Muscle layer of colon (tissue), 2 donors: ENCODE data around the gene ODAD4.

ENCODE experiments used
- H3K27ac ChIP-seq: one replicate; pipeline ENCODE4 v1.7.0; 2013; ENCODE audit warnings: low read depth, mild to moderate bottlenecking, low read length, moderate library complexity
- H3K27me3 ChIP-seq, 2 donors: one replicate each; pipeline ENCODE4 v1.7.0; 2013; ENCODE audit warnings: low read length in 2 of 2, mild to moderate bottlenecking in 2 of 2; ENCODE audit not compliant: insufficient read depth in 2 of 2, control insufficient read depth in 1 of 2
- H3K36me3 ChIP-seq: one replicate; pipeline ENCODE4 v1.7.0; 2013; ENCODE audit warnings: mild to moderate bottlenecking, low read length; ENCODE audit not compliant: insufficient read depth
- H3K4me1 ChIP-seq: one replicate; pipeline ENCODE4 v1.7.0; 2013; ENCODE audit warnings: mild to moderate bottlenecking, low read length; ENCODE audit not compliant: insufficient read depth
- H3K4me3 ChIP-seq, 2 donors: one replicate each; pipeline ENCODE4 v1.7.0; 2013; ENCODE audit warnings: low read length in 2 of 2, low read depth in 1 of 2, mild to moderate bottlenecking in 1 of 2, moderate library complexity in 1 of 2
- H3K9ac ChIP-seq: one replicate; pipeline ENCODE4 v1.7.0; 2013; ENCODE audit warnings: low read length
- H3K9me3 ChIP-seq: one replicate; pipeline ENCODE4 v1.7.0; 2013; ENCODE audit warnings: mild to moderate bottlenecking, low read length
- donor health status: abdominal sarcoma.
- donor health status: Adenocarcinoma of cecum.

The ODAD4 gene

GRCh38 chr17:41976142-41976768 lies 45.8 kb downstream of the ODAD4 start:
- Histone ChIP-seq H3K27me3 (no peaks in the 10 kb centered on the region), H3K4me1 (peaks cover 7% of the 10 kb centered on the region), H3K9ac (no peak overlapping the region), H3K27ac (no peak overlapping the region), H3K36me3 (peaks cover 59% of the 10 kb centered on the region), H3K9me3 (no peaks in the 10 kb centered on the region), H3K4me3 (no peak overlapping the region)

DNA sequence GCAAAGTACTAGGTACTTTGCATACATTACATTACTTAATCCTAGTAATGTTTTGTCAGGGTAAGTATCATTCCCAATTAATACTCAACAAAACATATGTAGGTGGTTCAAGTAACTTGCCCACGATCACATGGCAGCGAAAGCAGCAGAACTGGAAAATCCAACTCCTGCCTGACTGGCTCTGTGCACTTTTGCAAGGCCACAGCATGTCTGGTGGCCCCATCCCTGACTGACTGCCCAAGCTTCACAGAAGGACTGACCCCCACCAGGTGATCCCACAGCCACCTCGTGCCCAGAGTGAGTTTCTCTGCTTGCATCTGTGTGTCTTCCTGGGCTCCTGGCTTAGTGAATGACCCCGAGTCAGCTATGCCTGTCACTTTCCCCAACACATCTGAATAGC lies 47.6 kb downstream of the ODAD4 start:
- H3K4me1 ChIP-seq, result peaks cover 7% of the 10 kb centered on the region
- H3K4me3 ChIP-seq, result no peak overlapping the region
- H3K27ac ChIP-seq, result no peak overlapping the region
- no peaks in the 10 kb centered on the region for H3K27me3 ChIP-seq
- H3K9ac ChIP-seq, result no peak overlapping the region
- H3K9me3 ChIP-seq, result no peaks in the 10 kb centered on the region
- H3K36me3 ChIP-seq, result peaks cover 62% of the 10 kb centered on the region

- Histone ChIP-seq H3K4me3 (no peak overlapping the region), H3K27me3 (no peaks in the 10 kb centered on the region), H3K4me1 (no peaks in the 10 kb centered on the region), H3K27ac (no peak overlapping the region), H3K9me3 (no peaks in the 10 kb centered on the region), H3K9ac (no peak overlapping the region), H3K36me3 (peaks cover 67% of the 10 kb centered on the region)
Measured at GRCh38 chr17:41982026-41982760, 51.8 kb downstream of the ODAD4 start.

- Histone ChIP-seq H3K27me3 (no peaks in the 10 kb centered on the region), H3K4me1 (no peaks in the 10 kb centered on the region), H3K27ac (no peak overlapping the region), H3K9ac (no peak overlapping the region), H3K36me3 (peaks cover 77% of the 10 kb centered on the region), H3K9me3 (no peaks in the 10 kb centered on the region), H3K4me3 (no peak overlapping the region)
Measured at GRCh38 chr17:41984454-41984853, 54.0 kb downstream of the ODAD4 start.

DNA sequence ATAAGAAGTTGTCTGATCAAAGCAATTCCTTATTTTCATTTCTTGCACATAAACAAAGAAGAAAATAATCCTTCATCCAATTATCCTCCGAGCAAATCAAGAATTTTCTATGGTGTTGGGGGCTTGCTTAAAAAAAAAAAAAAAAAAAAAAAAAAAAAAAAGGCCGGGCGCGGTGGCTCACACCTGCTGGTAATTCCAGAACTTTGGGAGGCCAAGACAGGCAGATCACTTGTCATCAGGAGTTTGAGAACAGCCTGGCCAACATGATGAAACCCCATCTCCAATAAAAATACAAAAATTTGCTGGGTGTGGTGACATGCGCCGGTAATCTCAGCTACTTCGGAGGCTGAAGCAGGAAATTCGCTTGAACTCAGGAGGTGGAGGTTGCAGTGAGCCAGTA lies 55.5 kb downstream of the ODAD4 start:
- H3K36me3 ChIP-seq, result peaks cover 88% of the 10 kb centered on the region
- H3K9ac ChIP-seq, result no peak overlapping the region
- no peaks in the 10 kb centered on the region for H3K27me3 ChIP-seq
- no peaks in the 10 kb centered on the region for H3K4me1 ChIP-seq
- H3K4me3 ChIP-seq, result no peak overlapping the region
- H3K27ac ChIP-seq, result no peak overlapping the region
- no peaks in the 10 kb centered on the region for H3K9me3 ChIP-seq

DNA sequence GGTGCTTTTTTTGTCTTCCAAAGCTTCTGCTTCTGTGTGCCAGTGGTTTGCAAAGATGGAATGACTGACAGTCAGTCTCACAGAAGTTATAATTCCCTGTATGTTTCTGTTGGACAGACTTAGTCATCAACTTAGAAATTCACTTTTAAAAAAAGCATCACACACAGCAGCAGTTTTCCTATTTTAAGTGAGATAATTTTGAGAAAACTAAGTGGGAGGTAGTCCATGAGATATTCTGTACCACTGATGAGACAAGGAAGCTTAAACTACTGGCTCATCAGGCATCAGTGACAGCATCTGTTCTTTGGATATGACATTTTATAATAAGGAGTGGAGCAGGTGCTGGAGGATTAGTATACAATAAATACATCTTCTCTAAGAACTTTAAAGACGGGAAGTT lies 56.2 kb downstream of the ODAD4 start:
- Histone ChIP-seq H3K9ac (no peak overlapping the region), H3K27me3 (no peaks in the 10 kb centered on the region), H3K9me3 (no peaks in the 10 kb centered on the region), H3K4me3 (no peak overlapping the region), H3K36me3 (peaks cover 93% of the 10 kb centered on the region), H3K27ac (no peak overlapping the region), H3K4me1 (no peaks in the 10 kb centered on the region)

- Histone ChIP-seq H3K27ac (no peak overlapping the region), H3K27me3 (no peaks in the 10 kb centered on the region), H3K4me3 (no peak overlapping the region), H3K36me3 (peaks cover 93% of the 10 kb centered on the region), H3K9me3 (no peaks in the 10 kb centered on the region), H3K4me1 (no peaks in the 10 kb centered on the region), H3K9ac (no peak overlapping the region)
Measured at GRCh38 chr17:41987642-41988041, 57.2 kb downstream of the ODAD4 start.

GRCh38 chr17:41988418-41988817 lies 58.0 kb downstream of the ODAD4 start:
- no peaks in the 10 kb centered on the region for H3K4me1 ChIP-seq
- H3K36me3 ChIP-seq, result peaks cover 91% of the 10 kb centered on the region
- no peak overlapping the region for H3K4me3 ChIP-seq
- H3K9ac ChIP-seq, result no peak overlapping the region
- no peaks in the 10 kb centered on the region for H3K9me3 ChIP-seq
- H3K27ac ChIP-seq, result no peak overlapping the region
- H3K27me3 ChIP-seq, result no peaks in the 10 kb centered on the region

DNA sequence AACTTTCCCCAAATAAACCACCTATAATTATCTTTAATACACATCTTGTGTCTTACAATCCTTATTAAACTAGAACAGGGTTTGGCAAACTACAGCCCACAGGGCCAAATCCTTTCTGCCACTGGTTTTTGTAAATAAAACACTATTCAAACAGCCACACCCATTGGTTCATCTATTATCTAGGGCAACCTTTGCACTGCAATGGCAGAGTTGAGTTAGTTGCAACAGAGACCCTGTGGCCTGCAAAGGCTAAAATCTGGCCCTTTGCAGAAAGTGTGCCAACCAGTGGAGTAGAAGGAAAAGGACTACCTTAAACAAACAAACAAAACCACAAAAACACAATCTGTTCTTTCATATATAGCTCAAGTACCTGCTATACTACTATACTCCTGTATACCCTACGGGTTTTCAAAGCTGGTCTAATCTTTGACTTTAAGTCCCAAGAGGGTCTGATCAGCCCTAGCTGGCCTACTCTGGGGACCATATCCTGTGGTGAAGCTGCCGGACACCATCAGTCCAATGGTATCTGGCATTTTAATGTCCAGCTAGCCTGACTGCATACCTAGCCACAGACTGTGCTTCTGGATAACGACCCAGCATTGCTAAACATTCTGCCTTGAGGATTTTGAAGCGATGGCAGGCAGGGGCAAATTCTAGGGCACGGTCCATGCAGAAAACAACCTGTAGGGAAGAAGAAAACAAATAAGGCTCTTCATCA lies 59.4 kb downstream of the ODAD4 start:
- Histone ChIP-seq H3K4me1 (no peaks in the 10 kb centered on the region), H3K27me3 (no peaks in the 10 kb centered on the region), H3K9ac (no peak overlapping the region), H3K27ac (no peak overlapping the region), H3K4me3 (no peak overlapping the region), H3K36me3 (peaks cover 87% of the 10 kb centered on the region), H3K9me3 (no peaks in the 10 kb centered on the region)

DNA sequence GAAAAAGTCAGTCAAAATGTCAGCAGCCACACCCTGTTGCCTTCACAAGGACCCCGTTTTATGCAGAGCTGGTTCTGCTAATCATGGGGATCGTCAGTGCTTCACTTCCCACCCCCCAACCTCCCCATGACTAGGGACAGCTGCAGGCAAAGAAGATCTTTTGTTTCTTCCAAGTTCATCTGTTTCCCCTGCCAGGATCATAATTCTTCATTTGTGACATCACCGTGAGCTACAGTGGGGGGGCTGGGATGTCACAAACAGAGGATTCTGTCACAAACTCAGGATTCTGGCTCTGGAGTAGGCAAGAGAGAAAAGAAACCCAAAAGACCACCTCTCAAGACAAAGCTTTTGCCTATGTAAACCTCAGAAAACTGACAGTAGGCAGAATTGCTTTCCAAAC lies 62.2 kb downstream of the ODAD4 start:
- Histone ChIP-seq H3K27ac (no peak overlapping the region), H3K9me3 (no peaks in the 10 kb centered on the region), H3K4me1 (no peaks in the 10 kb centered on the region), H3K36me3 (peaks cover 87% of the 10 kb centered on the region), H3K27me3 (no peaks in the 10 kb centered on the region), H3K9ac (no peak overlapping the region), H3K4me3 (no peak overlapping the region)

DNA sequence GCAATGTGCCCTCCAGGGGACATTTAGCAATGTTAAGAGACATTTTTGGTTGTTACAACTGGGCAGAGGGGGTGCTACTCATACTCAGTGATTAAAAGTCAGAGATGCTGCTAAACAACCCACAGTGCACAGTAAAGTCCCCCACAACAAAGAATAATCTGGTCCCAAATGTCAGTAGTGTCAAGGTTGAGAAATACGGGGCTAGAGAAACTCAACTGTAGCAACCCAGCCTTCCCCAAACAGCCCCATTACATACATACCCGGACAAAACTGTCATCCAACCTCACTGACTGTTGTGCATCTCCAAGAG lies 66.4 kb downstream of the ODAD4 start:
- H3K27ac ChIP-seq, result no peak overlapping the region
- H3K9me3 ChIP-seq, result no peaks in the 10 kb centered on the region
- no peak overlapping the region for H3K4me3 ChIP-seq
- no peak overlapping the region for H3K9ac ChIP-seq
- H3K4me1 ChIP-seq, result no peaks in the 10 kb centered on the region
- no peaks in the 10 kb centered on the region for H3K27me3 ChIP-seq
- H3K36me3 ChIP-seq, result peaks cover 76% of the 10 kb centered on the region
